H1 (cell line): Measurements from ENCODE around the gene PAX5. TPM values are rescaled to one million over a fixed set of nuclear protein-coding genes. Genes with fewer than 3 reads are reported as not detected.
A peak's percentile ranks its signal among the peaks of the same experiment; 100 is the strongest.

Experiments used
- CTCF ChIA-PET: fragments of 300-600 bp; sonication (Branson Sonifier 250); formaldehyde crosslinking; loops from one replicate; lab custom pipeline; 2021; ENCODE audit not compliant: partially characterized antibody; lab: Charles Lee
- POLR2A ChIA-PET: fragments of 300-600 bp; sonication (Branson Sonifier 250); formaldehyde crosslinking; loops from one replicate; lab custom pipeline; 2021; ENCODE audit warnings: inconsistent platforms; ENCODE audit not compliant: partially characterized antibody; lab: Charles Lee
- DNase-seq, 2 experiments: peaks; one replicate each; pipeline versions ENCODE4 v3.0.0 to v3.0.0-alpha.2; 2010 to 2022; ENCODE audit warnings: low spot score in 2 of 2, low read depth in 1 of 2, mixed read lengths in 1 of 2
- FAIRE-seq: peaks from 2 replicates; lab custom pipeline; 2011; peaks lifted over from hg19 to GRCh38; lab: Jason Lieb, UNC
- H2AFZ ChIP-seq: 2 replicates; pipeline ENCODE4 v1.8.1; 2012; ENCODE audit warnings: low read length, inconsistent platforms
- H2AK5ac ChIP-seq: 2 replicates; pipeline ENCODE4 v1.6.1; 2013; ENCODE audit warnings: low read depth, low read length
- H2BK120ac ChIP-seq: replicated peaks from 2 replicates; pipeline ENCODE3; 2013; ENCODE audit warnings: low read depth, low read length, inconsistent platforms
- H2BK12ac ChIP-seq: 2 replicates; pipeline ENCODE4 v1.6.1; 2013; ENCODE audit warnings: low read depth, low read length
- H2BK15ac ChIP-seq: 2 replicates; pipeline ENCODE4 v1.6.1; 2013; ENCODE audit warnings: low read length
- H2BK20ac ChIP-seq: 2 replicates; pipeline ENCODE4 v1.6.1; 2013; ENCODE audit warnings: low read length
- H2BK5ac ChIP-seq: 2 replicates; pipeline ENCODE4 v1.6.1; 2013; ENCODE audit warnings: low read depth, low read length
- H3K14ac ChIP-seq: 2 replicates; pipeline ENCODE4 v1.6.1; 2013; ENCODE audit warnings: inconsistent platforms; ENCODE audit not compliant: insufficient read length
- H3K18ac ChIP-seq: 2 replicates; pipeline ENCODE4 v1.6.1; 2013; ENCODE audit warnings: low read length; ENCODE audit errors: extremely low read depth
- H3K23ac ChIP-seq: 2 replicates; pipeline ENCODE4 v1.6.1; 2013; ENCODE audit warnings: inconsistent platforms; ENCODE audit not compliant: insufficient read length
- H3K23me2 ChIP-seq: 2 replicates; pipeline ENCODE4 v1.6.1; 2013; ENCODE audit warnings: low read depth, low read length
- H3K27ac ChIP-seq: 2 replicates; pipeline ENCODE4 v1.6.1; 2011; ENCODE audit warnings: low read depth, low read length, inconsistent platforms
- H3K27me3 ChIP-seq, 4 experiments: replicated peaks in 1 of 4; 1 replicate in 1 of 4; 2 replicates in 3 of 4; pipeline versions ENCODE4 v1.6.1 to v1.8.1; 2011 to 2013; ENCODE audit warnings: low read length in 3 of 4, mild to moderate bottlenecking in 3 of 4, inconsistent platforms in 2 of 4, mixed read lengths in 2 of 4, moderate library complexity in 1 of 4; ENCODE audit not compliant: control insufficient read depth in 3 of 4, insufficient read depth in 3 of 4; ENCODE audit errors: extremely low read depth in 1 of 4
- H3K36me3 ChIP-seq, 4 experiments: 2 replicates each; pipeline versions ENCODE4 v1.6.1 to v1.8.1; 2011 to 2013; ENCODE audit warnings: mild to moderate bottlenecking in 4 of 4, low read length in 3 of 4, moderate library complexity in 2 of 4, control low read depth in 1 of 4, inconsistent platforms in 1 of 4; ENCODE audit not compliant: insufficient read depth in 4 of 4, control insufficient read depth in 2 of 4
- H3K4ac ChIP-seq: replicated peaks from 2 replicates; pipeline ENCODE3; 2013; ENCODE audit warnings: low read length, low read depth, mixed read lengths, inconsistent platforms; ENCODE audit not compliant: insufficient read length
- H3K4me1 ChIP-seq, 4 experiments: replicated peaks in 1 of 4; 1 replicate in 1 of 4; 2 replicates in 3 of 4; pipeline versions ENCODE4 v1.6.1 to v1.8.1; 2011 to 2013; ENCODE audit warnings: low read length in 3 of 4, inconsistent platforms in 2 of 4, mixed read lengths in 1 of 4; ENCODE audit not compliant: insufficient read depth in 4 of 4, control insufficient read depth in 3 of 4
- H3K4me2 ChIP-seq, 2 experiments: 2 replicates each; pipeline versions ENCODE4 v1.6.1 to v1.8.1; 2011 to 2013; ENCODE audit warnings: low read depth in 2 of 2, low read length in 2 of 2, control low read depth in 1 of 2, inconsistent platforms in 1 of 2, mild to moderate bottlenecking in 1 of 2; ENCODE audit not compliant: insufficient read depth in 1 of 2
- H3K4me3 ChIP-seq, 4 experiments: fragments of 200-600, 300-600 bp in 1 of 4; sonication (generic), shearing (Covaris generic), sonication (Bioruptor Twin) in 1 of 4; 2 replicates each; pipeline versions ENCODE4 v1.5.1 to v1.8.1; 2011 to 2016; ENCODE audit warnings: low read length in 4 of 4, low read depth in 3 of 4, control low read depth in 2 of 4, inconsistent platforms in 2 of 4, mild to moderate bottlenecking in 2 of 4, mixed read lengths in 1 of 4, moderate library complexity in 1 of 4; ENCODE audit not compliant: insufficient read depth in 2 of 4; ENCODE audit errors: extremely low read depth in 1 of 4
- H3K56ac ChIP-seq: replicated peaks from 2 replicates; pipeline ENCODE3; 2013; ENCODE audit warnings: low read depth, mild to moderate bottlenecking, mixed read lengths, low read length, inconsistent platforms; ENCODE audit not compliant: insufficient read length
- H3K79me1 ChIP-seq: 2 replicates; pipeline ENCODE4 v1.6.1; 2013; ENCODE audit warnings: low read depth, low read length, control low read depth
- H3K79me2 ChIP-seq, 2 experiments: 2 replicates each; pipeline versions ENCODE4 v1.6.1 to v1.8.1; 2012 to 2013; ENCODE audit warnings: low read length in 2 of 2, mild to moderate bottlenecking in 2 of 2, inconsistent platforms in 1 of 2; ENCODE audit not compliant: insufficient read depth in 2 of 2, control insufficient read depth in 1 of 2
- H3K9ac ChIP-seq, 4 experiments: replicated peaks in 1 of 4; 1 replicate in 1 of 4; 2 replicates in 3 of 4; pipeline versions ENCODE4 v1.6.1 to v1.8.1; 2011 to 2013; ENCODE audit warnings: low read depth in 3 of 4, low read length in 3 of 4, control low read depth in 2 of 4, mild to moderate bottlenecking in 2 of 4, moderate library complexity in 2 of 4, inconsistent platforms in 1 of 4; ENCODE audit errors: extremely low read depth in 1 of 4
- H3K9me3 ChIP-seq, 2 experiments: 2 replicates each; pipeline versions ENCODE4 v1.6.1 to v1.8.1; 2012 to 2013; ENCODE audit warnings: mild to moderate bottlenecking in 2 of 2, moderate library complexity in 2 of 2, control low read depth in 1 of 2, inconsistent platforms in 1 of 2, low read depth in 1 of 2, low read length in 1 of 2, mixed read lengths in 1 of 2; ENCODE audit not compliant: insufficient read depth in 2 of 2
- H4K20me1 ChIP-seq, 2 experiments: replicated peaks in 1 of 2; 2 replicates each; pipeline versions ENCODE3 to v1.8.1; 2011 to 2013; ENCODE audit warnings: inconsistent platforms in 2 of 2, low read length in 2 of 2, mild to moderate bottlenecking in 1 of 2; ENCODE audit not compliant: insufficient read depth in 2 of 2, control insufficient read depth in 1 of 2
- H4K5ac ChIP-seq: 2 replicates; pipeline ENCODE4 v1.6.1; 2013; ENCODE audit warnings: low read length, low read depth, mixed read lengths, inconsistent platforms; ENCODE audit not compliant: insufficient read length
- H4K8ac ChIP-seq: 2 replicates; pipeline ENCODE4 v1.8.0; 2013; ENCODE audit warnings: mild to moderate bottlenecking, moderate library complexity, low read length, inconsistent platforms; ENCODE audit not compliant: insufficient read depth; ENCODE audit errors: extremely low read depth
- H4K91ac ChIP-seq: replicated peaks from 2 replicates; pipeline ENCODE3; 2013; ENCODE audit warnings: low read length, mixed read lengths, inconsistent platforms; ENCODE audit not compliant: insufficient read length
- CBX8 ChIP-seq: fragments of 300-800, 300-1000 bp; sonication (generic); IDR thresholded peaks from 2 replicates; pipeline ENCODE4 v1.7.1; 2016; ENCODE audit warnings: low read depth, low read length, borderline replicate concordance
- EZH2 ChIP-seq: fragments of 200-600 bp; sonication (generic); IDR thresholded peaks from 2 replicates; pipeline ENCODE4 v1.7.1; 2012; ENCODE audit warnings: low read depth, mild to moderate bottlenecking, moderate library complexity, low read length, inconsistent platforms; ENCODE audit not compliant: severe bottlenecking
- KDM4A ChIP-seq: IDR thresholded peaks from one replicate; pipeline ENCODE4 v1.7.1; 2012; ENCODE audit warnings: low read depth, mild to moderate bottlenecking, moderate library complexity, low read length, inconsistent platforms; ENCODE audit not compliant: severe bottlenecking
- RNF2 ChIP-seq: fragments of 200-900, 300-1000 bp; sonication (generic); IDR thresholded peaks from 2 replicates; pipeline ENCODE4 v1.7.1; 2016; ENCODE audit warnings: borderline replicate concordance, low read depth, mild to moderate bottlenecking, antibody characterized with exemption, low read length; ENCODE audit not compliant: poor library complexity, severe bottlenecking; ENCODE audit errors: missing control alignments
- SUZ12 ChIP-seq: fragments of 200-600 bp; sonication (generic); IDR thresholded peaks from 2 replicates; pipeline ENCODE4 v1.6.1; 2012; ENCODE audit warnings: mild to moderate bottlenecking, inconsistent platforms, low read length, moderate library complexity, mixed read lengths
- WGBS, 2 experiments: shearing (Covaris generic) in 1 of 2; methylation state at CpG; one replicate each; pipeline versions ENCODE4 v1.1.6 to v1.1.7; 2013 to 2015; ENCODE audit warnings: low lambda C conversion rate in 2 of 2, mixed read lengths in 2 of 2, inconsistent platforms in 1 of 2, low coverage in 1 of 2, missing lambda C conversion rate in 1 of 2; ENCODE audit not compliant: insufficient replicate concordance in 2 of 2, insufficient coverage in 1 of 2, insufficient read length in 1 of 2; ENCODE audit errors: extremely low coverage in 1 of 2, missing lambda C conversion rate in 1 of 2; 5-methylcytosine and 5-hydroxymethylcytosine counted together
- polyA plus RNA-seq, 7 experiments: library from polyadenylated mRNA; depleted of rRNA in 3 of 7; stranded (reverse) in 5 of 7; unstranded in 2 of 7; fragments of >200 nt in 5 of 7; fragments of 200-250 nt in 2 of 7; gene quantifications; 1 replicate in 5 of 7; 2 replicates in 1 of 7; 4 replicates in 1 of 7; pipeline versions ENCODE4 v1.2.1 to v1.2.3, GENCODE V29; 2011 to 2013; ENCODE audit warnings: missing spikeins in 2 of 7, mixed read lengths in 2 of 7
- total RNA-seq: library from RNA; stranded (reverse); fragmentation: NEBNext Ultra II Directional; extraction: Animal tissue kit (Norgen Biotek cat#: 25700); gene quantifications from 2 replicates; pipeline ENCODE4 v1.2.1, GENCODE V29; 2021

Gene PAX5
- total and polyA plus RNA-seq, 2 of the 8 experiments (the other 6 are each of a cell fraction or from before 2014, with no cell fraction given): 0.29 to 0.43 TPM

GRCh38 chr9:36986468-36987408 lies 47.3 kb downstream of the PAX5 start:
- Histone ChIP-seq H3K27me3 (peaks cover 49 to 85% (median 78%) of the 10 kb centered on the region in 4 experiments), H4K91ac (peak overlapping the region; percentile 25), H3K79me2 (no peaks in the 10 kb centered on the region), H3K36me3 (no peaks in the 10 kb centered on the region), H3K56ac (no peak overlapping the region), H4K5ac (no peak overlapping the region), H4K20me1 (peaks cover 8 to 13% of the 10 kb centered on the region in 2 experiments), H3K4me1 (peaks cover 0 to 19% (median 15%) of the 10 kb centered on the region in 4 experiments; a peak in 6 of 7 replicates), H2BK12ac (peak overlapping the region; percentile 52; the same call in 1 of the 2 replicates), H3K14ac (no peak overlapping the region), H2BK15ac (0 out of 2 replicates have a peak overlapping the region, but pooled peaks have one; percentile 9), H3K9ac (no peak overlapping the region), H2BK120ac (no peak overlapping the region), H2AFZ (no peak overlapping the region), H2BK5ac (no peak overlapping the region; the same call in 1 of the 2 replicates), H3K4me2 (peak overlapping the region; percentile 86 to 93), H3K18ac (peak overlapping the region; percentile 53), H3K9me3 (no peaks in the 10 kb centered on the region), H2BK20ac (no peak overlapping the region), H4K8ac (peak overlapping the region; percentile 28; the same call in 1 of the 2 replicates), H3K23me2 (peaks cover 7% of the 10 kb centered on the region; the same call in 1 of the 2 replicates), H3K27ac (no peak overlapping the region), H2AK5ac (no peak overlapping the region), H3K79me1 (no peaks in the 10 kb centered on the region), H3K23ac (no peak overlapping the region), H3K4ac (no peak overlapping the region), H3K4me3 (peak overlapping the region; percentile 27 to 62 (median 52))
- no peak for FAIRE-seq
- 3% methylated on average over 55 of the region's 65 CpGs; no CpG with 5 or more reads in 1 of the 2 experiments for WGBS, 2 experiments
- TF ChIP-seq KDM4A (peak; percentile 67), CBX8 (no peak), RNF2 (peak; percentile 43), SUZ12 (peak; percentile 87), EZH2 (peak; percentile 85)
- ChIA-PET POLR2A (no interaction called here), CTCF (interaction anchor here (0.8 to 22.2 kb wide), 8 partner anchors 11 to 198 kb away, joined by 3 to 657 read pairs (median 4); no protein-coding TSS in a partner anchor)
- DNase-seq: no peak
